Ovary (tissue), 10 donors: Measurements from ENCODE around the gene PRR20D. TPM values are rescaled to one million over a fixed set of nuclear protein-coding genes. Genes with fewer than 3 reads are reported as not detected.
"Not testable (repeated sequence)": the region's sequence is repeated elsewhere in the genome, so short reads cannot be mapped to it uniquely, and the experiment has no call there.

Experiments used
- DNase-seq, 5 donors: peaks; one replicate each; pipeline ENCODE4 v3.0.0-alpha.2; 2019 to 2020
- H3K27ac ChIP-seq, 2 donors: fragments of 200-600 bp; one replicate each; pipeline versions ENCODE4 v1.5.1 to v1.8.0; 2019 to 2022
- H3K27me3 ChIP-seq: fragments of 200-600 bp; one replicate; pipeline ENCODE4 v1.8.0; 2022
- H3K36me3 ChIP-seq: fragments of 200-600 bp; sonication (generic); one replicate; pipeline ENCODE4 v1.5.1; 2019
- H3K4me1 ChIP-seq: one replicate; pipeline ENCODE4 v1.8.1; 2013; ENCODE audit warnings: mild to moderate bottlenecking, moderate library complexity; ENCODE audit not compliant: insufficient read depth
- H3K4me3 ChIP-seq: fragments of 200-600 bp; sonication (generic); one replicate; pipeline ENCODE4 v1.5.1; 2017
- H3K9me3 ChIP-seq, 2 donors: fragments of 200-600 bp in 1 of 2; sonication (generic) in 1 of 2; one replicate each; pipeline versions ENCODE4 v1.5.1 to v1.8.1; 2013 to 2019; ENCODE audit warnings: mild to moderate bottlenecking in 1 of 2, moderate library complexity in 1 of 2
- EP300 ChIP-seq: sonication (generic); formaldehyde crosslinking; IDR thresholded peaks from one replicate; pipeline ENCODE4 v1.6.1; 2017; ENCODE audit warnings: antibody characterized with exemption
- POLR2A ChIP-seq: fragments of 450-650 bp; IDR thresholded peaks from one replicate; pipeline ENCODE4 v1.6.1; 2017; ENCODE audit warnings: antibody characterized with exemption, mild to moderate bottlenecking, moderate library complexity
- WGBS, 3 donors: extraction: QIAGEN DNeasy Blood & Tissue Kit in 1 of 3; methylation state at CpG; one replicate each; pipeline versions ENCODE4 v1.1.5 to v1.1.7; 2013 to 2017; 5-methylcytosine and 5-hydroxymethylcytosine counted together
- intact Hi-C, 4 donors: fragments of 100-400 bp; cut with DNase I; formaldehyde crosslinking; loops; one replicate each; pipeline versions ENCODE4 v1.11.0 to v1.15.1; 2022 to 2023
- long read RNA-seq, 3 donors: library from polyadenylated mRNA in 2 of 3; unstranded in 2 of 3; transcript quantifications; one replicate each; pipeline ENCODE4 v2.0.0 and lab custom pipeline, GENCODE V29; 2021 to 2026
- polyA plus RNA-seq, 2 donors: library from polyadenylated mRNA; stranded (reverse); fragments of 200-250 nt in 1 of 2; fragments of 350-450 nt in 1 of 2; fragmentation: Illumina TruSeq in 1 of 2; extraction: RNeasy Lipid Tissue Mini Kit (QIAGEN cat#74804) in 1 of 2; gene quantifications; one replicate each; pipeline ENCODE4 v1.2.3, GENCODE V29; 2013 to 2014
- total RNA-seq, 7 donors: library from RNA; depleted of rRNA in 2 of 7; stranded (reverse); fragments of >200 nt in 2 of 7; fragmentation: NEBNext Ultra II Directional in 3 of 7; extraction: Animal tissue kit (Norgen Biotek cat#: 25700) in 3 of 7; gene quantifications; one replicate each; pipeline versions ENCODE4 v1.1.0 to v1.2.4, GENCODE V29; 2016 to 2023
- TF ChIP-seq, protein P1 (sequence below), 3 donors: fragments of 450-650 bp in 2 of 3; fragments of 200-600 bp in 1 of 3; IDR thresholded peaks; one replicate each; pipeline versions ENCODE4 v1.5.1 to v1.8.0; 2016 to 2022; ENCODE audit warnings: antibody characterized with exemption in 3 of 3, mild to moderate bottlenecking in 1 of 3
- donor health status: DM: no; HTN: no; CAD: no; lungs with moderate emphysema.
- donor health status: DM: no; HTN: no; CAD: no.
- donor health status: Bipolar disorder and iron deficiency.
- donor health status: DM: yes; HTN: yes; CAD: no.
- donor health status: DM: no; HTN: no; CAD: no.
- donor health status: DM: yes; HTN: yes; CAD: no.

PRR20D gene
- not detected for total RNA-seq
- polyA plus RNA-seq = not detected
- long read RNA-seq, donor 1 = 0 reads
- long read RNA-seq, donor 2, partial matches to known transcripts = 0 of 1 reads
- long read RNA-seq, donor 2, other reads (novel, unspliced or antisense) = 0 of 1 reads
- long read RNA-seq, donor 3 = 0 reads

DNA sequence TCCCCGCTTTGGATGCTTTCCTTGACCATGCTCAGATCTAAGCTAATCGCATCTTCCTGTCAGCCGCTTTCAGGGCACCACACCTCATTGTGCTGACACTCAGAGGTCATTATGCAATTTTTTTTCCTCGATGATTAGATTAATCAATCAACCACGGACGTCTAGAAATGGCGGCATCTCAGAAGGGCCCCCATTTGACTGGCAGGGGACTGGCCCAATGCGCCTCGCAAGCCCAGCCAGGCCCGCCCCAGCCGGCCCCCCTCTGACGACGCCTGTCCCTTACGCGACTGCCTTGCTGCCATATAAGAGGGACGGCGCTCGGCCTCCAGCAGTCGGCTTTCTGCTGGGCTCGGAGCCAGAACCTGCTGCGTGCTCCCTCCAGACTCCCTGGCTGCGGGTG lies at the start of gene PRR20D:
Gene PRR20D, plus strand, starts transcription at position 301 of the 400 bp plus-strand sequence. CDS start 387 bp downstream, outside the sequence.
- H3K4me1 ChIP-seq, H3K4me3 ChIP-seq, intact Hi-C loops, H3K9me3 ChIP-seq, H3K27ac ChIP-seq, DNase-seq, H3K27me3 ChIP-seq, H3K36me3 ChIP-seq: not testable (repeated sequence)
- WGBS, 3 donors = no CpG with 5 or more reads among the region's 22 CpGs

- Histone ChIP-seq H3K4me1 (no peaks in the 10 kb centered on the region), H3K27ac (no peak overlapping the region), H3K9me3 (no peaks in the 10 kb centered on the region), H3K27me3 (no peaks in the 10 kb centered on the region), H3K36me3 (no peaks in the 10 kb centered on the region), H3K4me3 (no peak overlapping the region)
- TF ChIP-seq EP300 (no peak), POLR2A (no peak)
- TF ChIP-seq, protein P1, sequence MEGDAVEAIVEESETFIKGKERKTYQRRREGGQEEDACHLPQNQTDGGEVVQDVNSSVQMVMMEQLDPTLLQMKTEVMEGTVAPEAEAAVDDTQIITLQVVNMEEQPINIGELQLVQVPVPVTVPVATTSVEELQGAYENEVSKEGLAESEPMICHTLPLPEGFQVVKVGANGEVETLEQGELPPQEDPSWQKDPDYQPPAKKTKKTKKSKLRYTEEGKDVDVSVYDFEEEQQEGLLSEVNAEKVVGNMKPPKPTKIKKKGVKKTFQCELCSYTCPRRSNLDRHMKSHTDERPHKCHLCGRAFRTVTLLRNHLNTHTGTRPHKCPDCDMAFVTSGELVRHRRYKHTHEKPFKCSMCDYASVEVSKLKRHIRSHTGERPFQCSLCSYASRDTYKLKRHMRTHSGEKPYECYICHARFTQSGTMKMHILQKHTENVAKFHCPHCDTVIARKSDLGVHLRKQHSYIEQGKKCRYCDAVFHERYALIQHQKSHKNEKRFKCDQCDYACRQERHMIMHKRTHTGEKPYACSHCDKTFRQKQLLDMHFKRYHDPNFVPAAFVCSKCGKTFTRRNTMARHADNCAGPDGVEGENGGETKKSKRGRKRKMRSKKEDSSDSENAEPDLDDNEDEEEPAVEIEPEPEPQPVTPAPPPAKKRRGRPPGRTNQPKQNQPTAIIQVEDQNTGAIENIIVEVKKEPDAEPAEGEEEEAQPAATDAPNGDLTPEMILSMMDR (IDR thresholded peaks at IDR 0.05) = no peak
- WGBS, 3 donors = 88 to 94% (median 93%) methylated on average over 4 of the region's 4 CpGs
- intact Hi-C loops = no loop called here
- DNase-seq = no peak
Observed at GRCh38 chr13:57114945-57115344, 45.5 kb upstream of the PRR20D start.

DNA sequence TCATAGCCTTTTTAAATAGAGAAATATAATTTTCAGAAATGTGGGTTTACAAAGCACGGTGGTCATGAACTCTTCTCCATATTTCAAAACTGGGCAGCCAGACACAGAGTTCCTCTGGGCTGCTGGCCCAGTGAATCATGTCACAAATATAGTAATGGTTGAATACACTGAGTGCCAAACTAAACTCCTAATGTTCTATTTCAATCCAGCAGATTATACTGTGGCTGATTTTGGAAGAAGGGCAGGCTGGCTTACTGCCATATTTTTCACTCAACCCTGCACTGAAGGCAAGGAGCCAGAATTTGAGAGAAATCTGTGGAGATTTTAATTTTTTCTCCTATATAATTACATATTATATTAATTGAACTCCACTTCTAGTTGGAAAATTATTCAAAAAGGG lies 36.8 kb upstream of the PRR20D start:
- DNase-seq = peak in 1 of 5 donors; percentile 18
- no peak overlapping the region for H3K27ac ChIP-seq
- no peak overlapping the region for H3K4me3 ChIP-seq
- no peaks in the 10 kb centered on the region for H3K27me3 ChIP-seq
- intact Hi-C loops = no loop called here
- no peaks in the 10 kb centered on the region for H3K36me3 ChIP-seq
- 3 to 6% (median 5%) methylated on average over 1 of the region's 1 CpG for WGBS, 3 donors
- H3K4me1 ChIP-seq = no peaks in the 10 kb centered on the region
- no peaks in the 10 kb centered on the region for H3K9me3 ChIP-seq
- TF ChIP-seq EP300 (no peak), POLR2A (no peak)
- TF ChIP-seq, protein P1 (IDR thresholded peaks at IDR 0.05) = no peak

DNA sequence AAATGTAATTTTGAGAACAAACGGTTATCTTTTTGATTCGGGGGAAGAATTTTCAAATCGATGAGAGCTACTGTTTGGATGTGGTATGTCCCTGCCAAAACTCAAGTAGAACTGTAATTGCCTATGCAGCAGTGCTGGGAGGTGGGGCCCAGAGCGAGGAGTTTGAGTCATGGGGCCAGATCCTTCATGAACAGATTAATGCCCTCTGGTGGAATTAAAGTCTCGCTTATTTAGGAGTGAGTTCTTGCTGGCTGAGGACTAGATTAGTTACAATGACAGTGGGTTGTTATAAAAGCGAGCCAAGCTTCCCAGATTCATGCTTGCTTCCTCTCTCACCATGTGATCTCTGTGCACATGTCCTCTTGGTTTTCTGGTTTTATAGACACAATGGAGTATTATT lies 31.5 kb upstream of the PRR20D start:
- H3K4me1 ChIP-seq = no peaks in the 10 kb centered on the region
- H3K9me3 ChIP-seq = no peaks in the 10 kb centered on the region
- 79 to 85% (median 83%) methylated on average over 6 of the region's 6 CpGs for WGBS, 3 donors
- no peaks in the 10 kb centered on the region for H3K27me3 ChIP-seq
- H3K4me3 ChIP-seq = no peak overlapping the region
- no peak for DNase-seq
- intact Hi-C loops = no loop called here
- H3K27ac ChIP-seq = no peak overlapping the region
- TF ChIP-seq EP300 (no peak), POLR2A (no peak)
- TF ChIP-seq, protein P1 (IDR thresholded peaks at IDR 0.05) = no peak
- no peaks in the 10 kb centered on the region for H3K36me3 ChIP-seq

DNA sequence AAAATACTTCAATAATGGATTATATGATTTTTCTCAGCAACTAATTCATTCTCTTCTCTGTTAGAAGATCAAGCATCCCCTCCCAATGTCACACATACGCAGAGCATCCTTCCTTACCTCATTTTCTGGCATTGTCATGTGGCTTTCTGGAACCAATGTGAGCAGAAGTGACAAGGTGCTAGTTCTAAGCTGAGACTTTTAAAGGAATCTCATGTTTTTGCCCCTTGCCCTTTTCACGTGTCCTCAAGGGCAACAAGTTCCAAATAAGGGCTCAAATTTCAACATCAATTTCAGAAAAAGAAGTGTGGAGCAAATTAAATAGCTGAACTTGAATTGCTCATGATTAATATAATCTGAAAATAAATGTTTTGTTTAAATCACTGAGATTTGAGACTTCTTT lies 24.3 kb upstream of the PRR20D start:
- no peaks in the 10 kb centered on the region for H3K27me3 ChIP-seq
- TF ChIP-seq POLR2A (no peak), EP300 (no peak)
- TF ChIP-seq, protein P1 (IDR thresholded peaks at IDR 0.05) = no peak
- H3K4me1 ChIP-seq = no peaks in the 10 kb centered on the region
- intact Hi-C loops = no loop called here
- WGBS, 3 donors = 36 to 58% (median 41%) methylated on average over 2 of the region's 2 CpGs
- no peaks in the 10 kb centered on the region for H3K36me3 ChIP-seq
- H3K9me3 ChIP-seq = no peaks in the 10 kb centered on the region
- DNase-seq = no peak
- no peak overlapping the region for H3K27ac ChIP-seq
- no peak overlapping the region for H3K4me3 ChIP-seq
